GM12878 (cell line): ENCODE results near the gene DBI. TPM values are rescaled to one million over a fixed set of nuclear protein-coding genes. Genes with fewer than 3 reads are reported as not detected.

ENCODE experiments used
- ATAC-seq: fragments of 200-7000 bp; cut with Tn5 transposase; 3 replicates; pipeline ENCODE4 v1.9.1; 2020; ENCODE audit warnings: mild to moderate bottlenecking, moderate library complexity
- BruUV-seq: library from RNA; stranded (reverse); fragments of 400-500 nt; replicated peaks from 2 replicates; lab custom pipeline; 2021; lab: Mats Ljungman, UMichigan
- CTCF ChIA-PET: fragments of 300-600 bp; sonication (Branson Sonifier 250); formaldehyde crosslinking; extraction: SDS; loops from one replicate; lab custom pipeline; 2021; ENCODE audit warnings: inconsistent platforms; lab: Yijun Ruan, JAX
- POLR2A ChIA-PET: fragments of 350-600 bp; formaldehyde crosslinking; extraction: SDS; loops from one replicate; lab custom pipeline; 2021; ENCODE audit warnings: inconsistent platforms; lab: Charles Lee
- RAD21 ChIA-PET: fragments of 300-600 bp; sonication (Branson Sonifier 250); formaldehyde crosslinking; loops from one replicate; lab custom pipeline; 2023; ENCODE audit warnings: antibody characterized with exemption; ENCODE audit not compliant: unreplicated experiment; lab: Charles Lee
- SMC1A ChIA-PET: fragments of 300-600 bp; sonication (Branson Sonifier 250); formaldehyde crosslinking; loops from one replicate; lab custom pipeline; 2023; ENCODE audit not compliant: unreplicated experiment, uncharacterized antibody; lab: Charles Lee
- DNase-seq: peaks from one replicate; pipeline ENCODE4 v3.0.0-alpha.2; 2011; ENCODE audit warnings: low read depth, low spot score
- FAIRE-seq: peaks from 3 replicates; lab custom pipeline; 2011; peaks lifted over from hg19 to GRCh38; lab: Jason Lieb, UNC
- H2AFZ ChIP-seq: 2 replicates; pipeline ENCODE4 v1.6.0; 2011; ENCODE audit warnings: low read depth, low read length, control low read depth; ENCODE audit not compliant: control insufficient read depth
- H3K27ac ChIP-seq: 2 replicates; pipeline ENCODE4 v1.5.1; 2011; ENCODE audit warnings: control low read depth; ENCODE audit not compliant: control insufficient read depth, insufficient read depth
- H3K27me3 ChIP-seq, 2 experiments: replicated peaks in 1 of 2; 2 replicates each; pipeline versions ENCODE4 v1.6.0 to v1.6.1; 2011; ENCODE audit warnings: low read length in 1 of 2; ENCODE audit not compliant: control insufficient read depth in 2 of 2, insufficient read depth in 2 of 2
- H3K36me3 ChIP-seq, 2 experiments: 2 replicates each; pipeline ENCODE4 v1.5.1; 2011; ENCODE audit warnings: low read length in 1 of 2; ENCODE audit not compliant: control insufficient read depth in 2 of 2, insufficient read depth in 2 of 2
- H3K4me1 ChIP-seq: 2 replicates; pipeline ENCODE4 v1.6.1; 2011; ENCODE audit warnings: mild to moderate bottlenecking, low read length, moderate library complexity, mixed read lengths; ENCODE audit not compliant: control insufficient read depth, insufficient read depth
- H3K4me2 ChIP-seq: 2 replicates; pipeline ENCODE4 v1.6.0; 2011; ENCODE audit warnings: control low read depth; ENCODE audit not compliant: control insufficient read depth, insufficient read depth
- H3K4me3 ChIP-seq: fragments of 200-600 bp; sonication (generic); 2 replicates; pipeline ENCODE4 v1.5.1; 2016
- H3K79me2 ChIP-seq: 2 replicates; pipeline ENCODE4 v1.6.0; 2011; ENCODE audit warnings: low read length; ENCODE audit not compliant: control insufficient read depth, insufficient read depth
- H3K9ac ChIP-seq: 2 replicates; pipeline ENCODE4 v1.8.0; 2011; ENCODE audit warnings: low read length, control low read depth, mixed read lengths; ENCODE audit not compliant: control insufficient read depth, insufficient read depth
- H3K9me3 ChIP-seq: replicated peaks from 3 replicates; pipeline ENCODE4 v1.5.1; 2011; ENCODE audit warnings: mild to moderate bottlenecking, low read length; ENCODE audit not compliant: control insufficient read depth, insufficient read depth
- H4K20me1 ChIP-seq: 2 replicates; pipeline ENCODE4 v1.6.0; 2011; ENCODE audit not compliant: control insufficient read depth, insufficient read depth
- GABPA ChIP-seq: IDR thresholded peaks from 2 replicates; pipeline ENCODE4 v1.6.1; 2014; ENCODE audit warnings: antibody characterized with exemption, low read depth, mild to moderate bottlenecking, inconsistent platforms
- IRF3 ChIP-seq: fragments of 450-650 bp; IDR thresholded peaks from 2 replicates; pipeline ENCODE4 v1.6.1; 2014; ENCODE audit warnings: mild to moderate bottlenecking
- NRF1 ChIP-seq: conservative IDR thresholded peaks from 2 replicates; pipeline ENCODE4 v1.6.1; 2011; ENCODE audit warnings: mild to moderate bottlenecking, low read depth, low read length, improper control_type of control experiment
- PRDM15 ChIP-seq: fragments of 450-650 bp; formaldehyde crosslinking; IDR thresholded peaks from 2 replicates; pipeline ENCODE4 v1.4.0; 2020; ENCODE audit warnings: mild to moderate bottlenecking, moderate library complexity
- RFX5 ChIP-seq: IDR thresholded peaks from 2 replicates; pipeline ENCODE4 v1.6.1; 2011; ENCODE audit warnings: low read depth, low read length, improper control_type of control experiment
- SKIL ChIP-seq: fragments of 450-650 bp; IDR thresholded peaks from 2 replicates; pipeline ENCODE4 v1.6.1; 2017; ENCODE audit warnings: mild to moderate bottlenecking, low read depth, inconsistent platforms; ENCODE audit not compliant: poor library complexity, severe bottlenecking
- TARDBP ChIP-seq: IDR thresholded peaks from 2 replicates; pipeline ENCODE4 v1.6.1; 2016; ENCODE audit warnings: borderline replicate concordance
- ZNF207 ChIP-seq: fragments of 450-650 bp; IDR thresholded peaks from 2 replicates; pipeline ENCODE4 v1.6.1; 2014; ENCODE audit warnings: antibody characterized with exemption, mild to moderate bottlenecking, borderline replicate concordance
- ZNF274 ChIP-seq: IDR thresholded peaks from one replicate; pipeline ENCODE4 v1.8.0; 2011; ENCODE audit not compliant: insufficient read length, insufficient read depth
- ZNF384 ChIP-seq: IDR thresholded peaks from 2 replicates; pipeline ENCODE4 v1.6.1; 2012; ENCODE audit warnings: low read depth, mild to moderate bottlenecking, low read length, improper control_type of control experiment, borderline replicate concordance
- ZNF687 ChIP-seq: fragments of 450-650 bp; IDR thresholded peaks from 2 replicates; pipeline ENCODE4 v1.6.1; 2017; ENCODE audit warnings: mild to moderate bottlenecking, moderate library complexity
- WGBS: methylation state at CpG from one replicate; pipeline ENCODE4 v1.1.6; 2016; ENCODE audit warnings: low lambda C conversion rate; ENCODE audit not compliant: insufficient replicate concordance, insufficient coverage; ENCODE audit errors: missing lambda C conversion rate; 5-methylcytosine and 5-hydroxymethylcytosine counted together
- in situ Hi-C: fragments of 300-500 bp; cut with MboI; formaldehyde crosslinking; loops from 9 replicates; pipeline ENCODE4 v1.14.3; 2018; ENCODE audit warnings: mixed read lengths
- intact Hi-C: fragments of 100-400 bp; cut with micrococcal nuclease; formaldehyde crosslinking; loops from one replicate; pipeline ENCODE4 v1.14.2; 2022; ENCODE audit not compliant: unreplicated experiment
- polyA plus RNA-seq, 11 experiments: library from polyadenylated mRNA; depleted of rRNA in 4 of 11; unstranded in 6 of 11; stranded (reverse) in 5 of 11; fragments of >200 nt; fragmentation: Nextera tagmentation in 4 of 11; fragmentation: Illumina TruSeq in 1 of 11; extraction: Ambion mirVana in 4 of 11; extraction: Trizol in 1 of 11; gene quantifications; 1 replicate in 1 of 11; 2 replicates in 10 of 11; pipeline versions ENCODE4 v1.2.1 to v1.2.3, GENCODE V29; 2011 to 2016; ENCODE audit warnings: inconsistent platforms in 2 of 11, missing spikeins in 2 of 11, low read depth in 1 of 11
- total RNA-seq, 4 experiments: library from RNA; depleted of rRNA in 3 of 4; stranded (reverse); fragments of >200 nt in 3 of 4; fragmentation: Illumina TruSeq in 1 of 4; extraction: Trizol in 1 of 4; gene quantifications; 2 replicates each; pipeline versions ENCODE4 v1.2.1 to v1.2.3, GENCODE V29; 2013 to 2021

Gene DBI
- total and polyA plus RNA-seq, 10 of the 15 experiments (the other 5 are each of a cell fraction or from before 2014, with no cell fraction given), result 248 to 2,567 (median 943) TPM

GRCh38 chr2:119319593-119319992 lies 47.2 kb upstream of the DBI start (continued):
- no peak for TF ChIP-seq ZNF687

GRCh38 chr2:119323459-119323858 lies 43.3 kb upstream of the DBI start:
- intact Hi-C loops, result no loop called here
- Histone ChIP-seq H3K9me3 (no peaks in the 10 kb centered on the region), H4K20me1 (no peaks in the 10 kb centered on the region), H3K4me3 (no peak overlapping the region), H3K79me2 (no peaks in the 10 kb centered on the region), H3K27me3 (no peaks in the 10 kb centered on the region), H2AFZ (no peak overlapping the region), H3K4me2 (no peak overlapping the region), H3K9ac (no peak overlapping the region), H3K27ac (no peak overlapping the region), H3K4me1 (no peaks in the 10 kb centered on the region), H3K36me3 (no peaks in the 10 kb centered on the region)
- WGBS, result 88% methylated on average over 8 of the region's 8 CpGs
- BruUV-seq, result no TSS peak
- ATAC-seq (no peak), DNase-seq (no peak), FAIRE-seq (no peak)
- ChIA-PET CTCF (interaction anchor here (1.0 kb wide), 1 partner anchor 11 kb away, joined by 3 read pairs; no protein-coding TSS in a partner anchor), POLR2A (no interaction called here), RAD21 (no interaction called here), SMC1A (no interaction called here)
- in situ Hi-C loops, result no loop called here
- TF ChIP-seq IRF3 (no peak), GABPA (no peak), TARDBP (no peak), PRDM15 (CRISPR knock-in tag) (no peak), NRF1 (no peak), ZNF207 (no peak), RFX5 (no peak), ZNF274 (no peak), ZNF384 (no peak), SKIL (no peak)
